Hematopoietic multipotent progenitor cell treated with erythropoietin and hydrocortisone succinate and interleukin-3 and kit ligand, for 15 days (in vitro differentiated cells): ENCODE results near the gene IGF1R.

Source experiments
- DNase-seq: peaks from one replicate; pipeline ENCODE4 v3.0.0-alpha.2; 2015; ENCODE audit warnings: low spot score

The IGF1R gene

DNA sequence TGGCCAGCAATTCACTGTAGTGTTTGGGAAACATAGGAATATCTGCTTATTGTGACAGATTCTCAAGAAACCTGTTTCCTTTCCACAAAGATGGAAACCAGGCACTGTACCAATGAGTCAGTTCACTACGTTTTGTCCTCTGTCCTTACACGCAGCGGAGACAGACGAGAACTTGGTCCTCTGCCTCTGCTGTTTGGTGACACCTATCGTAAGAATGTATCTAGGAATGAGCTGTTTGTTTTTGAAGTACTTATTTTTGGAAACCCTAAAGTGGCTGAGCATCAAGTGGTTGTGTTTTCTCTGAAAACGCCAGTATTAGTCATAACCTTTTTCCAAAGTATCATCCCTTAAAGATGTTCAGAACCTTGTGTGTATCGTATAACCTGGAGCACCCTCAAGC is 266.3 kb downstream of the IGF1R start:
- no peak for DNase-seq

DNA sequence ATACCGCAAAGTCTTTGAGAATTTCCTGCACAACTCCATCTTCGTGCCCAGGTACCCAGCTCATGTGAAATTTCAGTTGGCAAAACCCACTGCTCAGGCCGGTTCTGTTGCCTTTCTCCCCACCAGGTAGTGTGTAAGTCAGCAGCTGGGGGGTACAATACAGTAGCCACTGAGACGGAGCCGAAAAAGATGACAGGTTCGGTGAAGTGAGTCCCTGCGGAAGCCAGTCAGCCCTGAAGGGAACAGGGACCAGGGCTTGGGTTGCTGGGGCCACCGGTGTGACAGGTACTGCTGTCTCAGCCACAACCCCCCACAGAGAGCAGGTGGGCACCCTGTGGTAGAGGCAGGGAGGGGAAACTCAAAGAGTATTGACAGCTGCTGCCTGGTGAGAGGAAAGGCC is 268.5 kb downstream of the IGF1R start:
- no peak for DNase-seq

DNA sequence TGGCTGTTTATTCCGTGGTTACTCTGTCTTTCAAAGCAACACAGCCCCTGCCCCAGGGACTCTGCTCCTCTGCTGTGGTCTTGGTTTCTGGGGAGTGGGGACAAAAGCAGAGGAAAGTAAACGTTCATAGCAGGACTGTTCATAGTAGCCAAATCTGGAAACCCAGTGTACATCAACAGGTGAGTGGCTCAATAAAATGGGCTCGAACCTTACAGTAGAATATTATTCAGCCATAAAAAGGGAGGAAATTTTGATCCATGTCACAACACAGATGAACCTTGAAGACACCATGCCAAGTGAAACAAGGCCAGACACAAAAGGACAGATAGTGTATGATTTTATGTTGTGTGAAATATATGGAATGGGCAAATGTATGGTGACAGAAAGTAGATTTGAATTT is 269.1 kb downstream of the IGF1R start:
- DNase-seq: no peak

DNA sequence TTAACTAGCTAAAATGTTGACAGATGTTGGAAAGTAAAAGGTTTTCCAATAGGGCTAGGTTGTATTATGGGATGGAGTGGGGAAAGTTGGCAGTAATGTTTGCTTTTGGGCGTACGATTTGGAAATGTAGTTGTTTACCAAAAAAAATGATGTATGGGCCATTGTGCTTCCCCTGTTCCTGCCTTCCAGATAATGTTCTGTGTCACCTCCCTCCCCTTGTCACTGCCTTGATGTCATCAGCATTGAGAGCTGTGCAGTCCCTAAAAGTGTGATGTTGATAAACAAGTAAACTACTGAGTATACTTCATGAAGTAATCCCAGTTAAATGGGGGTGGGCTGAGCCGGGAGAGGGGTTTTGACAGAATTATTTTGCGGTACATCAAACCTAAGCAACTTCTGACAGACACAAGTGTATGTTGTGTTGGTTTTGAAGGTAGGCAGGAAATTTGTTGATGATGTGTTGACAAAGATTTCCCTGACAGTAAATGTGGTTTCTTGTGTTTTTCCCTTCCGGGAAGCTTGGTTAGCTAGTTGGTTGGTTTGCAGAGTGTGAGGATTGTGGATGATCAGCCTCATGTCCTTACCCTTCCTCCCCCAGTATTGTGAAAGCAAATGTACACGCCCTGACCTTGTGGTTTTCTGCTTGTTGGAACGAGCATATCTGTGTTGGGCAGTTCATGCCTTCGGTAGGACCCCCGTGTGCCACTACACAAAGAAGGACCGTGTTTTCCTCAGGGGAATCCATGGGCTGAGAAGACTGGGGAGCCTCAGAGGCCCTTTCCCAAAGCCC is 271.9 kb downstream of the IGF1R start:
- DNase-seq: no peak

DNA sequence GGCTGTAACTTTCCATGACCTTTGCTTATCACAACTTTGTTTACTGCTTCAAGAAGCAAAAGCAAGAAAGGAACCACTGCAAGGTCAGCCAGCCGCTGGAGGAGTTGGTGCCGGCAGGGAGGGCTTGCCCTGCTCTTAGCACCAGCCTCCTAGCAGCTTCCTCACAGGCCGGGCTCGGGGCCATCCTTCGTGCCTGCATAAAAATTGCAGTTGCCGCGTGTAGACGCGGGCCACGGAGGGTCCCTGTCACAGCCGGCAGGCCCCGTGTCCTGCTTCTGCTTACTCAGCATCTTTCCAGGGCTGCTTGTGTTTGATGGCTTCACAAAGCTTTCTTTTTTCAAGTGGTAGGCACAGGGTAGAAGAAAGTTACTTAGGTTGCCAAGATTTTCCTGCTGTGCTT is 274.8 kb downstream of the IGF1R start:
- DNase-seq: no peak

DNA sequence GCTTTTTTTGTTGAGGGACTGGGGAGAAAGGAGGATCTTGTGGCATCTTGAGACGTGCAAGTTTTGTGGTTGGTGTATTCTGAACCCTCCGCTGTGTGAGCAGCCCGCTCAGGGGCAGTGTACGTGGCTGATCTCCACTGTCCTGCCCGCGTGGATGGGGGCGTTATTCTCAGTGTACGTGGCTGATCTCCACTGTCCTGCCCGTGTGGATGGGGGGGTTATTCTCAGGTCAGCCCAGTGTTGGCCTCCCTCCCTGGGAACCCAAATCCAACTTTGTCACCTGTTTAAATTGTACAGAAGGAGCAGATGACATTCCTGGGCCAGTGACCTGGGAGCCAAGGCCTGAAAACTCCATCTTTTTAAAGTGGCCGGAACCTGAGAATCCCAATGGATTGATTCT is 275.2 kb downstream of the IGF1R start:
- DNase-seq: no peak

DNA sequence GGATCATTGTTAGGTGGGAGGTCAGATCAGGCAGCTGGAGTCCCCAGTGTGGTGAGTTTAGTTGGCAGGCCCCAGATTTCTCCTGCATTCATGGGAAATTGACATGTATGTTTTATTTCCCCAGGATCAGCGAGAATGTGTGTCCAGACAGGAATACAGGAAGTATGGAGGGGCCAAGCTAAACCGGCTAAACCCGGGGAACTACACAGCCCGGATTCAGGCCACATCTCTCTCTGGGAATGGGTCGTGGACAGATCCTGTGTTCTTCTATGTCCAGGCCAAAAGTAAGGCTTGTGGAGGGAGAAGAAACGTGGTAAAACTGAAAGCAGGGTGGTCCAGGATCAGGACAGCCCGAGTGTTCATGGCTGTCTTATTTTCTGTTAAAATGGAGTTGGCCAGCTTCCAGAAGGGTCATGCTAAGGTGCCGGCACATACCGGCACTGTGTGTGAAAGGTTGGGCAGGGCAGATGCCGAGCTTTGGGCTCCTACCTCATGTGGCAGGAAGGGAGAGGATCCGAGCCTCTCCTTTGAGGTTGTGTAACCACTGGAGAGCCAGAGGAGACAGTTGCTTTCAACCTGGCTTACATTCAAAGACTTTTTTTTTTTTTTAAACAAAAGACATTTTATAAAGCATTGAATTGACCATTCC is 276.2 kb downstream of the IGF1R start:
- no peak for DNase-seq

DNA sequence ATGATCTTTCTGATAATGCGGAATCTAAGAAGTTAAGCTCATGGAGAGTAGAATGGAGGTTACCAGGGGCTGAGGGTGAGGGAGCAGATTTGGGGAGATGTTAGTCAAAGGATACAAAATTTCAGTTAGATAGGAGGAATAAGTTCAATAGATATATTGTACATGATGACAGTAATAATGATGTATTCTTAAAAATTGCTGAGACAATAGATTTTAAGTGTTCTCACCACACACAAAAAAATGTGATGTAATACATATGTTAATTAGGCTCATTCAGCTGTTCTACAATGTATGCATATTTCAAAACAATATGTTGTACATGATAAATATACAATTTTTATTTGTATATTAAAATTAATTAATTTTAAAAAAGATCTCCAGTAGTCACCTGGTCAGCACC is 277.9 kb downstream of the IGF1R start:
- DNase-seq: no peak

DNA sequence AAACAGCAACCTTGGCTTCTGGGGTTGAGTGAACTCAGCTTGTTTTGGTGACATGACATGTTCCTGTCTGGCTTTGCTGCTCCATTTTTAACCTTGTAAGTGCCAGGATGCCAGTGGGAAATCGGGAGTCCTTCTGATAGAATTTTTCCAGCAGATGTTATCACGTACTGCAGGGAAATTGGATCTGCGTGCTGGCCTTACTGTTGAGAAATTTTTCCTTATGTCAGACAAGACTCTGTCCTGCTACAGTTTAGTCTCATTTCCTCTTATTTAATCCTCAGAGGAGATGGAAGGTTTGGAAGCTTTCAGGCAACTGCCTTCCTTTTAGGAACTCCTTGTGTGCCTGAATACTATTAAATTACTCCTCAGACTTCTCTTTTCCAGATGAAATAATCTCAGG is 278.7 kb downstream of the IGF1R start:
- DNase-seq: no peak

DNA sequence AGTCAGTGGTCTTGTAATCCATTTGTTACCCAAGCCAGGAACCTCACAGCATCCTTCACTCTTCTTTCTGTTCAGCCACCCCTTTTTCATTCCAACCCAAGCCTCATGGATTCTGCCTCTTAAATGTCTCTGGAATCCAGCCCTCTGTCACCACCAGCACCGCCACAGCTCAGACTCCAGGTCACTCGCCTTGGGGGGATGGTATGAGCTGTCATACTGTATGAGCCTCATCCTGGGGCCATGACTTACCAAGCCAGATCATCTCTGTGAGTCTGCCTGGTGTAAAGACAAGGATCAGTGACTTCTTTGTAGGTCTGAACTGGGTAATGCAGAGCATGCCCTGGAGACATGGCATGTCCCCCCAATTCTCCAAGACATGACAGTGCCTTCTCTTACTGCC is 279.7 kb downstream of the IGF1R start:
- no peak for DNase-seq

DNA sequence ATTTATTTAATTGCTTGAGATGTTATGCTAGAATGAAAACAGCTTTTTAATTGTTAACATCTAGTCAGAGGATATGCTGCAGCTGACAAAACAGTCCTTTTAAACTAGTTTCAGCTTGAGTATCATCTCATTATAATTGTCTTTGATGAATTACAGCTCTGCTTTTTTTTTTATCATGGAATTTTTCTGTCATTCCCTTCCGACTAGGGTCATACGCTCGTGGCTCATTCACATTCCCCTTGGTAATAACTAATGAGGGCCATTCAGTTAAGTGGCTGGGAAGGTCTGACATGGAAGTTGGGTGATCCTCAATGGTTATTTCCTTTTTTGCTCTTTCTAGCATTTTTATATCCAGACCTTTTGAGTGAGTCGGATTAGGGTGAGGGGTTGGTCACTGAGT is 282.2 kb downstream of the IGF1R start:
- no peak for DNase-seq

DNA sequence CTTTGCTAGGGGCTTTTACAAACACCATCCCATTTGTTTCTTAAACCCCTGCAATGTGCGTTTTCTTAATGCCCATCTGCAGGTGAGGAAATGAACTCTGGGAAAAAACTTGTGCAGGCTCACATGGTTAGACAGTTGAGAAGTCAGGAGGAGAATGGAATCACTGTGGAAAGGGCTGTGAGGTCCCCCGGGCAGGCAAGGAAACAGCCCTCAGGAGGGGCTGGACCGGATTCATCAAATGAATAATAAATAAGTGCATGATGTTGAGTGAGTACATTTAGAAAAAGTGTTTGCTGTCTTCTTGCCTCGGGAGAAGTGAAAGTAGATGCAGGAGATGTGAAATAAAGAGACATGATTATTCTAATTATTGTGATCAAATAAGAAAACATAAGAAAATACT is 282.7 kb downstream of the IGF1R start:
- no peak for DNase-seq

DNA sequence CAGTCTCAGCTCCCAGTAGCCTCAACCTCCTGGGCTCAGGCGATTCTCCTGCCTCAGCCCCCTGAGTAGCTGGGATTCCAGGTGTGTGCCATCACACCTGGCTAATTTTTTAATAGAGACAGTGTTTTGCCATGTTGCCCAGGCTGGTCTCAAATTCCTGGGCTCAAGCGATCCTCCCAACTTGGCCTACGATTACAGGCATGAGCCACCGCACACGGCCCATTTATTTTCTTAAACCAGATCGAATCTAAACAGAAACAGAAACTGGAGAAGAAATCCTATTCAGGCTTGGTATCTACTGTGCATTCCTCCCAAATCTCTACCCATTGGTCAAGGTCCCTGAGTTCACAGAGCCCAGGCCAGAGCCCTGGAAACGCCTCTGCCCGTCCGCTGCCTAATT is 285.1 kb downstream of the IGF1R start:
- DNase-seq: no peak

DNA sequence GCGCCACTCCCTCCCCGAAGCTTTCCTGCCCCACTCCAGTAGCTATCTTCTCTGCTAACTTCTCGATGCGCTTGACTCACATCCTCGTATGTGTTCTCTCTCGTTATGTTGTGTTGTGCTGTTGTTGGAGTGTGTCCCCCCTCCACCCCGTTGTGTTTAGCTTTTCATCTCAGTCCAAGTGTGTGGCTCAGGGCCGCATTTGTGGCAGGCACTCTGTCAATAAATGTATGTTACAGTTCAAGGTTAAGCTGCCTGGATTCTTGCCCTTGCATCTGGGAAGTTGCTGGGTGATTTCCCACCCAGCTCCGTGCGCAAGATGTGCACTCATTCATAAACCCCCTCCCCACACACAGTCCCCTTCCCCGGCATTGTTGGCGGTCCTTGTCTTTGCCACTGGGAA is 287.4 kb downstream of the IGF1R start:
- no peak for DNase-seq

DNA sequence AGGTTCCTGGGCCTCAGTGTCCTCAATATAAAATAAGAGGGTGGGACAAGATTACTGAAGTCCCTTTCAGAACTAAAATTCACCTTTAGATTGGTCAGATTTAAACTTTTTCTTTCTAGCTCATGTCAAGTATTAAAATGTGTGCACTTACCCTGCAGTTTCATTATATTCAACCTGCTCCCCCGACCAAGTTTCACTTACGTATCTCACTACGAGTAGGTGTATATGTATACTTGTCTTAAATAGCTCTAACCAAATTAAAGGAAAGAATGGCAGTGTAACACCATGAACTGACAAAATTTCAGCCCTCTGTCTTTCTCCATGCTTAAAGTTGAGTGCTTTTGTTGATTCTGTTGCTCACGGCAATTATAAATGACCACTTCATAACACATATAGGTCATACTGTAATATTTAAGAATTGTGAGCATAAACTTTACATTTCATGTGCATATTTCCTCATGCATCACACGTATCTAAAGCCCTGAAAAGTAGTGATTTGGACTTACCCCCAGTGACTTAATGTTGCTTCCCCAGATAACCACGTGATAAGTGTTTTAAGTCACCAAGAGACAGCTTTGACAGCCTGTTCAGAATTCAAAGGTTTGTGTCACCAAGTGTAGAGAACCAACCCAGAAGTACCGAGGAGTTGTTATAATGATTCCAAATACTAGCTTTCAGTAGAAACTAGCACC is 289.2 kb downstream of the IGF1R start:
- DNase-seq: no peak

DNA sequence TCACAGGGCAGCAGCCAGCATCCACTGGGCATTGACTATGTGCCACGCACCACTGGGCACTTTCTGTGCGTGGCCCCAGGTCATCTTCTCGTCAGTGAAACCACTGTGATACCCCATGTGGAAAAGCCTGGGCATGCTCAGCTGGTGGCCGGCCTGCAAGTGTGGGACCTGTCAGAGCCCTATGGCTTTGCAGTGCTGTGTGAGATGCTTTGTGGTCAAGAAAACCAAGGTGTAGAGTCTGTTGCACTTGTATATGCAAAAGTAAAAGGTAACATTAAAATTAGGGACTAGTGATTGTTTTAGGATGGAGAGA is 289.7 kb downstream of the IGF1R start:
- no peak for DNase-seq

DNA sequence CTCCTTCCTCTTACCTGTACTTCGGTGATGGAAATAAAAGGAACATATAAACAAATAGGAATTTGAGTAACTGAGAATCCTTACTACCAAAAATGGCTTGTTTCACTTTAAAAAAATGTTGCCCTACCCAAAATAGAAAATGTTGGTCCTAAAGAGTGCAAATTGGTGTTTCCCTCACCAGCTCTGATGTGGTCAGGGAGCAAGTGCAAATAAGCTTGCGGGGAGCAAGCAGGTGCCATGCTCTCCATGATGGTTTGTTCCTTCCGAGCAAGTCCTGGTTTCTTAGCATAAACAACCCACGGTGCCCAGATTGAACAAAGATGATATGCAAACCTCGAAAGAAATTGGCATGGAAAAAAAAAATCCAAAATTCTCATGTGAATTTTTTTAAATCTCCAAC is 290.5 kb downstream of the IGF1R start:
- no peak for DNase-seq

DNA sequence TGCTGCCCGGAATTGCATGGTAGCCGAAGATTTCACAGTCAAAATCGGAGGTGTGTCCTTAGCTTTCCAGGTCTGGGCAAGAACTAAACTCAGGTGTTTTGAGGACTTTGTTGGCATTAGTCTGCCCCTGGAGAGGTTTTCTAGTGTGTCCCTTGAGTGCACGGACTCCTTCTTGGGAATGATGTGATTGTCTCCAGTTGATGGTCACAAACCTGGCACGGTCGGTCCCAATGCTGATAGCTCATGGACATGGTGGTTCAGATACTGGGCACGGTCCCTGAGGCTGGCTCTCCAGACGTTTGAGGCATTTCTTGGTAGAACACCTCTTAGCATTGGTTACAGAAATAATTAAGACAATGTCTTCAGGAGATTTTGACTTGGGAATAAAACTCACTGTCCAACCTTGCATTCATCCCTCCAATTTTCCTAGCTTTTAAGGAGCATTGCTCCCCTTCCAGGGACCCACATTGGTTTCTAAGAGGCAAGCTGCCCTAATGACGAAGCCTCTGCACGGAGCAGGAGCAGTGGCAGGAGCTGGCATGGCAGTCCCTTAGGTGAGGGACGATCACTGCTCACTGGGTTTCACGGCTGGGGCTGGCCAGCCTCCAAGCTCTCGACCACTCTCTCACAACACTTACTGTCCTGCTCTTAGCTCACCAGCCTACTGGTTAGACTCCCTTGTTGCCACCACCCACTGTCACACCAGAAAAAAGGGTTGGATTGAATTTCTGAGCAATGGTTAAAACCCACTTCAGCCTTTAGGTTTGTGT is 291.2 kb downstream of the IGF1R start:
- no peak for DNase-seq

DNA sequence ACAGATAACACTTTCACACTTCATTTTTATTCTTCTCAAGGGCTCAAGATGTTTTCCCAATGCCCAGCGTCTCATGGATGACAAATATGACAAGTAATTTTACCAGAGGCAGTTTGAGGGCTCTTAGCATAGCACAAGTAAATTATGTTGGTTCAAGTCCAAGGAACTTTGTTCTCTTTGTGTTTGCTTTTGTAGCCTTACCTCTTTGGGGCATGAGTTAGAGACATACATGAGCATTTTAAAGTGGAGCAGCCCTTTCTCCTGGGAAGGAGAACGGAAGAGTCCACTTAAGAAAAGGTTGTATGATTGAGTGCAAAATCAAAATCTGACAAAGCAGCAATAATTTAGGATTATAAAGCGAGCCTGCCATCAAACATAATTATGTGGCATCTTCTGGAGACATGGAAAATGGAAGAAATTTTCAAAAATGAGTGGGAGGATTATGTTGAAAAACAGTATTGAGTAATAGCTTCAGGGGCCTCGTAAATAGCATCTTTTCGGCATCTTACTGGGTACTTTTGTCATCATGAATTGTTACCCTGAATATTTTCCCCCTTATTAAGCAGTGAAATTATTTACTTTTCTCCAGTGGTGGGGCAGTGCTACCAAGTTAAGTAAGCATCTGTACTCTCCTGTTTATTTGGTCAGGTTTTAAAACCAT is 293.4 kb downstream of the IGF1R start:
- DNase-seq: no peak

DNA sequence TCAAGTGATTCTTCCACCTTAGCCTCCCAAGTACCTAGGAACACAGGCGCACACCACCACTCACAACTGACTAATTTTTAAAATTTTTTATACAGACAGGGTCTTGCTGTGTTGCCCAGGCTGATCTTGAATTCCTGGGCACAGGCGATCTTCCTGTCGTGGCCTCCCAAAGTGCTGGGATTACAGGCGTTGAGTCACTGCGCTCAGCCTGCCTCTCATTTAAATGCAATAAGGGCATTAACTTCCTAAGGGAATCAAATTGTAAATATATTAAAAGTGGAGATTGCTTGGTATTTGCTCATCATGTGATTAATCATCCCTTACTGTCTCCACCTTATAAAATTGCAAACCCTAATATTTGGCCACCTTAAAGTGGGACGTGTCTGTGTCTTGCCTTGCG is 294.1 kb downstream of the IGF1R start:
- no peak for DNase-seq

DNA sequence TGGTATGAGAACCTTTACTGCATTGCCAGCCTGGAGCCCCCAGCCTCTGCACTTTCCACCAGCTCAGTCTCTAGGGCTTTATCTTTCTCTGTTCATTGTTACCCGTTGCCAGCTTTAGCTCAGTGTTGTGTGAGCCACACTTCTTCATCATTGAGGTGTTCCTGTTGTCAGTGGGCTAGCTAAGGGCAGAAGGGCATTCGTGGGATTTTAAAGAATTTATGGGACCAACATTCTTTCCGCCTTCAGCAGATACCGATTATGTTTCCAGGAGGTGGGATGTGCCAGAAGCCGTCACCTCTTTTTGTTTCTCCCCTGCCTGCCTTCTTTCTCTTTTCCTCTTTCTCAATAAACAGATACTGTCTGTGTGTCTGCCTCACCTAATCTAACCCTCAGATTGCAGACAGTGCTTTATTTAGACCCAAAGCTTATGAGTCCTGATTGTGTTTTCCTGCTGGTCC is 294.7 kb downstream of the IGF1R start:
- DNase-seq: no peak

DNA sequence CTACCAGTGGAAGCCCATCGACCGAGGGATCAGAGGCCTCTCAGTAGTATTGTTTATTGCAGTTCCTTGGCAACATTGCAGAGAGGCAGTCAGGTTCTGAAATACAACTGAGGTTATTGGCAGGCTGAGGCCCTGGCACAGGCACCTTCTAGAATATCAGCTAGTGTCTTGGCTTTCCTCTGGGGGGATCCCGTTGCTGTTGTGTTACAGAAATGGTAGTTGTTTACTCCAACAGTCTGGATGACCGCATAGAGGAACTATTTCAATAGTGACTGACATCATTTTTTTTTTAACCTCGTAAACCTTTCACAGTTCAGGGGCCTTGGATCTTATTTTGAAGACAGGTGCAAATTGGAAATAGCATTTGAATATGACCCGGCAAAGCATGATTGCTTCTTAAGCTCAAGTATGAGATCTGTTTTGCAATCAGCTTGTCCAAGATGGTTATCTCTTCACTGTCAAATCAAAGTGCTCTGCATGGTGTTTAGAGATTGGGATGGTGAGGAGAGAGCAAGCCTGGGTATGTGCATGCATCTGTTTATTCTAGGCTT is 295.3 kb downstream of the IGF1R start:
- no peak for DNase-seq
